Neural crest cell (in vitro differentiated cells): Measurements from ENCODE around the gene CDK11A. TPM values are rescaled to one million over a fixed set of nuclear protein-coding genes. Genes with fewer than 3 reads are reported as not detected.
"Not testable (repeated sequence)": the region's sequence is repeated elsewhere in the genome, so short reads cannot be mapped to it uniquely, and the experiment has no call there.

Experiments used
- DNase-seq: peaks from one replicate; pipeline ENCODE4 v3.0.0; 2021; ENCODE audit warnings: low read depth, mixed read lengths, low spot score
- H3K27ac Mint-ChIP-seq: one replicate; pipeline ENCODE4 v1.8.0; 2021; ENCODE audit warnings: mild to moderate bottlenecking, mixed read lengths; ENCODE audit not compliant: unreplicated experiment
- H3K27me3 Mint-ChIP-seq: 2 replicates; pipeline ENCODE4 v1.8.0; 2021; ENCODE audit warnings: low read depth, mild to moderate bottlenecking, mixed read lengths
- H3K36me3 Mint-ChIP-seq: 2 replicates; pipeline ENCODE4 v1.8.0; 2021; ENCODE audit warnings: low read depth, mild to moderate bottlenecking, mixed read lengths
- H3K4me1 Mint-ChIP-seq: 2 replicates; pipeline ENCODE4 v1.8.0; 2021; ENCODE audit warnings: mixed read lengths
- H3K4me3 Mint-ChIP-seq: one replicate; pipeline ENCODE4 v1.8.0; 2021; ENCODE audit warnings: mild to moderate bottlenecking, mixed read lengths
- H3K9me3 Mint-ChIP-seq: 2 replicates; pipeline ENCODE4 v1.8.0; 2021; ENCODE audit warnings: mixed read lengths
- CTCF ChIP-seq: fragments of 200-600 bp; sonication (generic); conservative IDR thresholded peaks from 2 replicates; pipeline ENCODE4 v1.5.0; 2021; ENCODE audit warnings: antibody characterized with exemption, mild to moderate bottlenecking
- total RNA-seq: library from RNA; stranded (reverse); gene quantifications from 2 replicates; pipeline ENCODE4 v1.2.1, GENCODE V29; 2021

CDK11A gene
- total RNA-seq, 1 donor from 2014 or later, result 48.9 TPM

DNA sequence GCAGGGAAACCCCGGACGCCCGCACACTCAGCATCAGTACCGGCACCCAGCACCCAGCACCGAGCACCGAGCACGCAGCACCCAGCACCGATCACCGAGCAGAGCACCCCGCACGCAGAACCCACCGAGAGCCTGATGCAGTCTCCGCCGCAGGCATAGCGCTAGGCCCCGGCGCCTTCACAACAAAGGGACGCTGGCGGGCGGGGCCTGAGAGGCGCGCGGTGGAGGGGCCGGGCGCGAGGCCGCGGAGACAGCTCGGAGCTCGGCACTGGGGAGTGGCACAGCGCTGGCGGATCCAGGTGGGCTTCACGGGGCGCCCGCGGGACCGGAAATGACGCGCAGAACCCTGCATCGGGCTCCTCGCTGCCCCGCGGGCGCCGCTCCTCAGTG is 31.8 kb downstream of the CDK11A start:
- not testable (repeated sequence) for H3K27ac Mint-ChIP-seq, H3K9me3 Mint-ChIP-seq, H3K36me3 Mint-ChIP-seq, H3K27me3 Mint-ChIP-seq, H3K4me3 Mint-ChIP-seq, H3K4me1 Mint-ChIP-seq
- DNase-seq, result peak; percentile 57

DNA sequence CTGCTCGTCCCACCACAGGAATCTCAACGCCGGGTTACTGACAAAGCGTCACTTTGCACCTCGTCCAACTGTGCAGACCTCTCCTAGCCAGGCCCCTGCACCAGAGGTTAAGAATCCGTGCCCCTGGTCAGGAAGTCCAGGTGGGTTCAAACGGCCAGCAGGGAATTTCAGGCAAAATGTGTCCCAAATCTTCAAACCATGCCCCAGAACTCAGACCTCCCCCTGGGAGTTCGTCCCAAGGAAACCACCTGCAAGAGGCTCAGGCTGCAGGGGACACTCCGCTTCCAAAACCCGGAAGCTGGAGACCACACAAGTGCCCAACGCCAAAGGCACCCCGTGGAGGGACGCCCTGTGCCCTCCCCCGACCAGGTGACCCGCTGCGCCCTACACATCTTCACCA is 32.7 kb downstream of the CDK11A start:
- not testable (repeated sequence) for H3K9me3 Mint-ChIP-seq, H3K4me1 Mint-ChIP-seq, H3K36me3 Mint-ChIP-seq, H3K27ac Mint-ChIP-seq, DNase-seq, H3K27me3 Mint-ChIP-seq, H3K4me3 Mint-ChIP-seq

GRCh38 chr1:1689526-1689925 is 34.6 kb downstream of the CDK11A start:
- H3K4me1 Mint-ChIP-seq, H3K27me3 Mint-ChIP-seq, H3K36me3 Mint-ChIP-seq, H3K9me3 Mint-ChIP-seq, DNase-seq, H3K27ac Mint-ChIP-seq: not testable (repeated sequence)
- H3K4me3 Mint-ChIP-seq, result peak overlapping the region; percentile 61

- H3K4me1 Mint-ChIP-seq, result peaks cover 5% of the 10 kb centered on the region
- peak overlapping the region; percentile 67 for H3K4me3 Mint-ChIP-seq
- H3K27ac Mint-ChIP-seq, result no peak overlapping the region
- H3K9me3 Mint-ChIP-seq, result no peaks in the 10 kb centered on the region
- no peak for DNase-seq
- no peak for TF ChIP-seq CTCF
- H3K36me3 Mint-ChIP-seq, result no peaks in the 10 kb centered on the region
- H3K27me3 Mint-ChIP-seq, result no peaks in the 10 kb centered on the region
Measured at GRCh38 chr1:1687846-1688245, 36.3 kb downstream of the CDK11A start.

DNA sequence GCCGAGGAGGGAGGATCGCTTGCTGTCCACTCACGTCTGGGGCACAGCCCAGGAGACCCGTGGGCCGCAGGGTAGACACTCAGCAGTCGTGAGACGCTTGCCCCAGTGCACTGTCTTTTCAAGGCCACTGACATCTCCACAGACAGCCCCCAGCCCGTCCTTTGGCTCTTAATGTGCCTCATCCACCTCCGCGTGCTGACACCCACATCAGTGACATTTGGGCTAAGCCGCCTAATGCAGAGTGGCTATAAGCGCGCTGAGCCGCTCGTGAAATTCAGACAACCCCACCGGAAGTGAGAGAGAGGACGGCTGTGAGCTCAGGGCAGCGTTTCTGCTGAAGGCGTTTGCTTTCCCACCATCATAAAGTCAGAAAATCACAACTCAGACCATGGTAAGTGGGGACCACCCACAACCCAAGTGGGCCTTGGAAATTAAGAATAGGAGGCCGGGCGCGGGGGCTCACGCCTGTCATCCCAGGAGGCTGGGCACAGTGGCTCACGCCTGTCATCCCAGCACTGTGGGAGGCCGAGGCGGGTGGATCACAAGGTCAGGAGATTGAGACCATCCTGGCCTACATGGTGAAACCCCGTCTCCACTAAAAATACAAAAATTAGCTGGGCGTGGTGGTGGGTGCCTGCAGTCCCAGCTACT is 40.0 kb downstream of the CDK11A start:
- H3K4me3 Mint-ChIP-seq, result no peak overlapping the region
- no peaks in the 10 kb centered on the region for H3K27me3 Mint-ChIP-seq
- DNase-seq, result no peak
- H3K4me1 Mint-ChIP-seq, result peaks cover 8% of the 10 kb centered on the region
- H3K36me3 Mint-ChIP-seq, result no peaks in the 10 kb centered on the region
- H3K27ac Mint-ChIP-seq, result no peak overlapping the region
- no peaks in the 10 kb centered on the region for H3K9me3 Mint-ChIP-seq
- no peak for TF ChIP-seq CTCF

GRCh38 chr1:1683104-1683905 is 40.9 kb downstream of the CDK11A start:
- H3K9me3 Mint-ChIP-seq, result no peaks in the 10 kb centered on the region
- peaks cover 10% of the 10 kb centered on the region for H3K4me1 Mint-ChIP-seq
- no peak for DNase-seq
- H3K27ac Mint-ChIP-seq, result peak overlapping the region; percentile 95
- H3K36me3 Mint-ChIP-seq, result no peaks in the 10 kb centered on the region
- peak overlapping the region; percentile 38 for H3K4me3 Mint-ChIP-seq
- no peaks in the 10 kb centered on the region for H3K27me3 Mint-ChIP-seq
- TF ChIP-seq CTCF, result no peak

DNA sequence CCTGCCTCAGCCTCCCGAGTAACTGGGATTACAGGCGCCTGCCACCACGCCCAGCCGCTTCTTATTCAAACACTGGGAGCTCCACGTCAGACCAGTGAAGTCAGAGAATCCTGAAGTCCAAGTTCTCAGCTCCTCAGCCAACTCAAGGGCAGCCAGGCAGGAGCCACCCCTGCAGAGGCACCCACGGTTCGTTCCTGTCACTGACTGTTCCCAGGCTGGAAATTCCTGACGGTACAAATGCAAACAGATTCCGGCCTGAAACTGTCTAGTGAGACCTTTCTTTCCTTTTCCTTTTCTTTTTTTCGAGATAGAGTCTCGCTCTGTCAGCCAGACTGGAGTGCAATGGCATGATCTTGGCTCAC is 43.3 kb downstream of the CDK11A start:
- H3K27me3 Mint-ChIP-seq, result no peaks in the 10 kb centered on the region
- no peak overlapping the region for H3K4me3 Mint-ChIP-seq
- H3K36me3 Mint-ChIP-seq, result no peaks in the 10 kb centered on the region
- TF ChIP-seq CTCF, result no peak
- no peak for DNase-seq
- peaks cover 5% of the 10 kb centered on the region for H3K4me1 Mint-ChIP-seq
- H3K9me3 Mint-ChIP-seq, result no peaks in the 10 kb centered on the region
- H3K27ac Mint-ChIP-seq, result no peak overlapping the region
